Suprapubic skin (tissue), 4 donors: ENCODE results near the gene ACKR3.

Source experiments
- CTCF ChIP-seq, 2 donors: fragments of 200-600 bp in 1 of 2; fragments of 450-650 bp in 1 of 2; sonication (generic) in 1 of 2; IDR thresholded peaks; one replicate each; pipeline ENCODE4 v1.5.1; 2016 to 2019; ENCODE audit warnings: antibody characterized with exemption in 2 of 2, mild to moderate bottlenecking in 1 of 2, moderate library complexity in 1 of 2
- POLR2A ChIP-seq, 2 donors: fragments of 450-650 bp; IDR thresholded peaks; one replicate each; pipeline ENCODE4 v1.6.1; 2017; ENCODE audit warnings: antibody characterized with exemption in 2 of 2, mild to moderate bottlenecking in 2 of 2, moderate library complexity in 2 of 2
- POLR2AphosphoS5 ChIP-seq, 3 donors: sonication (generic); formaldehyde crosslinking; IDR thresholded peaks; one replicate each; pipeline ENCODE4 v1.6.1; 2017; ENCODE audit warnings: antibody characterized with exemption in 3 of 3

GRCh38 chr2:236606023-236606422 is 36.4 kb downstream of the ACKR3 start:
- no peak for TF ChIP-seq CTCF (IDR thresholded peaks at IDR 0.05)
- no peak for TF ChIP-seq POLR2AphosphoS5 (IDR thresholded peaks at IDR 0.05)
- TF ChIP-seq POLR2A (IDR thresholded peaks at IDR 0.05), result no peak
